HG03097 (cell line): ENCODE results near the gene MYO10.
"Not testable (repeated sequence)": the region's sequence is repeated elsewhere in the genome, so short reads cannot be mapped to it uniquely, and the experiment has no call there.

Source experiments
- ATAC-seq: cut with Tn5 transposase; IDR thresholded peaks from one replicate; pipeline ENCODE4 v1.9.1; 2021; ENCODE audit not compliant: unreplicated experiment, low FRiP score

MYO10 gene

GRCh38 chr5:16936150-16936988 is at the start of gene MYO10:
Gene MYO10 (minus strand): TSS chr5:16936288. CDS start chr5:16935808, 480 bp downstream.
- peak; percentile 56 for ATAC-seq

DNA sequence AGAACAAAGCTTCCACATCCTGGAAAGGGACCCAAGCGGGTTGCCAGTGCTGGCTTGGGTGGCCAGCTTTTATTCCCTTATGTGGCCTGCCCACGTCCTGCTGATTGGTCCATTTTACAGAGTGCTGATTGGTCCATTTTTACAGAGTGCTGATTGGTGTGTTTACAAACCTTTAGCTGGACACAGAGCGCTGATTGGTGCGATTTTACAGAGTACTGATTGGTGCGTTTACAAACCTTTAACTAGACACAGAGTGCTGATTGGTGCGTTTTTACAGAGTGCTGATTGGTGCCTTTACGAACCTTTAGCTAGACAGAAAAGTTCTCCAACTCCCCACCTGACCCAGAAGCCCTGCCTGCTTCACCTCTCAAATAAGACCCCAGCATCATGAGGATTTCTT is 49.2 kb upstream of the MYO10 start:
- ATAC-seq: not testable (repeated sequence)

DNA sequence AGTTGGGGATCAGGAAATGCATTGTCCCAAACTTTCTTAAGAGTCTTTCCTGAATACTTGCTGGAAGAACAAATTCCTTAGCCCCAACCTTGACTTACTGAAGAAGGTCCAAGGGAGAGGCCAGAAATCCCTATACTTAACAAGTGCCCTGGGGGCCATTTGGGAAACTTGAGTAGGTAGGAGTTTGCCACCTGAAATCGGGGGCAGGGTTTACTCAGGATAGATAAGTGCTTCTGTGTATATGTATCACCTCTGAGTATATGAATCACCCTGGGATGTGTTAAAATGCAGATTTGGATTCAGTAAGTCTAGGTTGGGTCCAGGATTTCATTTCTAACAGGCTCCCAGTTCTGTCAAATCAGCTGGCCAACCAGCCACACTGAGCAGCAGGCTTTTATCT is 47.9 kb upstream of the MYO10 start:
- no peak for ATAC-seq

DNA sequence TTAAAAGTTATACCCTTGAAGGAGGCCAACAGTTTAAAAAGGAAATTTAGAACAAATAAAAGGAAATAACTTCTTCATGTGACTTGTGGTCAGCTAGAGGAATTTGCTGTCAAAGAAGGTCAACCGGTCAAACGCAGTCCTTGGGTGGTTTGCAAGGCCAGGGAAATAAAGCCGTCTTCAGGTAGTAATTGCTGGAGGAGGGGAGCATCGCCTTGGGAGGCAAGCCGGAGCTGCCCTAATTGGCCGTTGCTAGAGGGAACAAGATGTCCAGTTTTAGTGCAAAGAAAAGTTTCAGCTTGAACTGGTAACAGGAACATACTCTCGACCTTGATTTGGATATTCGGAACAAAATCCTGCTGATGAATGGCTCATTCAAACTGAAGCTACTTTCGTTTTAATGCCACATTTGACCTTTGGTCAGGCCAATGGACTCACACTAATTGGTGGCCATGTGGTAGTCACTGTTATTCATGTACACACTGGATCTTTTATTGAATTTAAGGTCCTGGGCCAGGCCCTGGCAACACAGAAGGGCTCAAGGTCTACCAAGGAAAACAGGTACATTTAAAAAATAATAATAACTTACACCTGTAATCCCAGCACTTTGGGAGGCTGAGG is 47.0 kb upstream of the MYO10 start:
- no peak for ATAC-seq

- no peak for ATAC-seq
Measured at GRCh38 chr5:16981700-16982099, 45.6 kb upstream of the MYO10 start.

DNA sequence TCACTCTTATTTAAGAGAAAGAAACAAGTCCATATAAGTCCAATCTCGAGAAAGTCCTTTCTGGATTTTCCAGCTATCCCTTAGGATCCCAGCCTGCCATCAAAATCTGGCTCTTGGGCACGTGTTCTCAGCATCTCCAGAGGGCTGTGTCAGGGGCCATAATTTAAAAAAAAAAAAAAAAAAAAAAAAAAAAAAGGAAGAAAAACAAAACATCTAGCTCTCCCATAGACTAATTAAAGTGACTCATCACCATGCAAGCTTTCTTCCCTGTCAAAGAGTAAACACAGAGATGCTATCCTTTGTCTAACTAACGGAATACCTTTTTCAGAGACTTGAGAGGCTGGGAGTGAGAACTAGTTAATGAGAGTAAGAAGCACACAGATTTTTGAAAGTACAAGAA is 44.9 kb upstream of the MYO10 start:
- ATAC-seq: no peak

DNA sequence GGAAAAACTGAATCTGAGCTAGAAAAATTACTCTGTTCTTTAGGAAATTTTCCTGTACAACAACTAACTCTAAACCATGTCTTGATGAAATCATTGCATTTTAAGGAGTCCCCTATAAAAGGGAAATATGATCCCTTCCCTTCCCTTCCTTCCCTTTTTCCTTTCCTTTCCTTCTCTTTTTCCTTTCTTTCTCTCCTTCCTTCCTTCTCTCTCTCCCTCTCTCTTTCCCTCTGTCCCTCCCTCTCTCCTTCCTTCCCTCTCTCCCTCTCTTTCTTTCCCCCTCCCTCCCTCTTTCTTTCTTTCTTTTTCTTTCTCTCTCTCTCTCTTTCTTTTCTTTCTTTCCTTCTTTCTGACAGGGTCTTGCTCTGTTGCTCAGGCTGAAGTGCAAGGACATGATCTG is 42.2 kb upstream of the MYO10 start:
- ATAC-seq: no peak

DNA sequence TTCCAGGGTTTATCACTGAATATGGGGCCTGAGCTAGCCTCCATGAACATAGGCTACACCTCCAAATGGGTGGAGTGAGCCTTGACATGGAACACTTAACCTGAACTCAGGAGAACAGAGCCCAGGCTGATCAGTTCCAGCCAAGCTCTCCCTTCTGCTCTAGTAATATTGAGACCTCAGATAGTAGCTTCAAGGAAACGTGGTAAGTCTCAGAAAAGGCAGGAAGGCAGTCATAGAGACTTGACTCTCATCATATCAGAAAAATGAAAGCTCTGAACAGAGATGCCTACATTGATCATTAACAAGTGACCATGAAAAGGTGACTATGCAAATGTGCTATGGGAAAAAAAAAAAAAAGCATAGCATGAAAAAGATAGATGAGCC is 40.5 kb upstream of the MYO10 start:
- ATAC-seq: peak; percentile 90

GRCh38 chr5:16975950-16976624 is 40.0 kb upstream of the MYO10 start:
- peak; percentile 80 for ATAC-seq

DNA sequence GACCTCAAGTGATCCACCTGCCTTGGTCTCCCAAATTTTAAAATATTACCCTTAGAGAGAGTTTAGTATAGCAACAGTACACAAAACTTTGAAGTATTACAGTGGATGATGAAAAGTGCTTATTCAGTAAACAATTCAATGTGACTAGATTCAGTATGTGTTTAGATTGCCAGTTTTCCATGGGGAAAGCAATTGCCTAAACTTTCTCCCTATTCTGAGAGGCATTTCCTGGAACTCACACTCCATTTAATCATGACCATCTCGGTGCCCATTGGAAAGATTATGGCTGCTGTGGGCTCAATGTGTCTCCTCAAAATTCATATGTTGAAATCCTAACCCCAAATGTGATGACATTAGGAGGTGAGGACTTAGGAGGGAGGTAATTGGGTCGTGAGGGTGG is 38.9 kb upstream of the MYO10 start:
- ATAC-seq: no peak

DNA sequence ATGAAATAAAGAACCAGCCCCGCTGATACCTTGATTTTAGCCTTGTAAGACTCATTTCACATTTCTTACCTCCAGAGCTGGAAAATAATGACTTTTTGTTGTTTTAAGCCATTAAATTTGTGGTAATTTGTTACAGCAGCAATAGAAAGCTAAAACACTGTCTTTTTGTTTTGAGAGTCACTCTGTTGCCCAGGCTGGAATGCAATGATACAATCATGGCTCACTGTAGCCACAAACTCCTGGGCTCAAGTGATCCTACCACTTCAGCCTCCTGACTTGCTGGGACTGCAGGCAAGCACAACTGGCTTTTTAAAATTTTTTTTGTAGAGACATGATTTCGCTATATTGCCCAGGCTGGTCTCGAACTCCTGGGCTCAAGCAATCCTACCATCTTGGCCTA is 34.7 kb upstream of the MYO10 start:
- ATAC-seq: no peak

DNA sequence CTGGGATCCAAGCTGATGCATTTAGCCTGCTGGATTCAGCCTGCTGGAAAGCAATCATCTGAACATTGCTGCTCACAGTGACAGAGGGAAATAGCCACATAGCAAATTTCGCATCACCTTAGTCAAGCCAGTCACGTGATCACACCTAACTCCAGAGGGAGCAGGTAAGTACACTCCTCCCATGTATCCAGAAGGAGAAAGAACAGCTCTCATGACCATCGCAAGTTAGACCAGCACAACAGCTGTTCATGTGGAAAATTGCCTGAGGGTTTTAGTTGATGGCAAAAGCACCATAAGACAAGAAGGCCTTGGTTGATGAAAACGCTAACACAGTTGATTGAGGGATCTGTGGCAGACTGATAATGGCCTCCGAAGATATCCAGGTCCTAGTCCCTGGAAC is 34.2 kb upstream of the MYO10 start:
- no peak for ATAC-seq

- no peak for ATAC-seq
Measured at GRCh38 chr5:16965581-16965980, 29.5 kb upstream of the MYO10 start.

DNA sequence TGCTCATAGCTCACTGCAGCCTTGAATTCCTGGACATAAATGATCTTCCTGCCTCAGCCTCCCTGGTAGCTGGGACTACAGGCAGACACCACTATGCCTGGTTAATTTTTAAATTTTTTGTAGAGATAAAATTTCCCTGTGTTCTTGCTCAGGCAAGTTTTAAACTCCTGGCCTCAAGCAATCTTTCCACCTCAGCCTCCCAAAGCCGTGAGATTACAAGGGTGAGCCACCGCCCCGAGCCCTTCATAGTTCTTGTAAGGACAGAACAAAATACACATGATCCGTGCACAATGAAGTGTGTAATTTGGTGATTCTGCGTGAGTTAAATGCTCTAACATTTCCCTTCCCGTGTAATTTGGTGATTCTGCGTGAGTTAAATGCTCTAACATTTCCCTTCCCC is 27.7 kb upstream of the MYO10 start:
- no peak for ATAC-seq

DNA sequence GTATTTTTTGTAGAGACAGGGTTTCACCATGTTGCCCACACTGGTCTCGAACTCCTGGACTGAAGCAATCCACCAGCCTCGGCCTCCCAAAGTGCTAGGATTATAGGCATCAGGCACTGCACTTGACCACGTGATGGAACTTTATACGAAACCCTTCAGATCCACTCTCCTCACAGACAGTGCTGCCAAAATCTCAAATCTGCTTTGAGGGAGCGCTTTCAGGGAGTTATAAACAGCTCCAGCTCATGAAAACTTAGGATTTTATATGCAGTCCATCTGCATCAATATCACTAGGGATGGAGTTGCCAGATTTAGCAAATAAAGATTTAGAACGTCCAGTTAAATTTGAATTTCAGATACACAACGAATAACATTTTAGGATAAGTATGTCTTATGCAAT is 25.0 kb upstream of the MYO10 start:
- no peak for ATAC-seq

DNA sequence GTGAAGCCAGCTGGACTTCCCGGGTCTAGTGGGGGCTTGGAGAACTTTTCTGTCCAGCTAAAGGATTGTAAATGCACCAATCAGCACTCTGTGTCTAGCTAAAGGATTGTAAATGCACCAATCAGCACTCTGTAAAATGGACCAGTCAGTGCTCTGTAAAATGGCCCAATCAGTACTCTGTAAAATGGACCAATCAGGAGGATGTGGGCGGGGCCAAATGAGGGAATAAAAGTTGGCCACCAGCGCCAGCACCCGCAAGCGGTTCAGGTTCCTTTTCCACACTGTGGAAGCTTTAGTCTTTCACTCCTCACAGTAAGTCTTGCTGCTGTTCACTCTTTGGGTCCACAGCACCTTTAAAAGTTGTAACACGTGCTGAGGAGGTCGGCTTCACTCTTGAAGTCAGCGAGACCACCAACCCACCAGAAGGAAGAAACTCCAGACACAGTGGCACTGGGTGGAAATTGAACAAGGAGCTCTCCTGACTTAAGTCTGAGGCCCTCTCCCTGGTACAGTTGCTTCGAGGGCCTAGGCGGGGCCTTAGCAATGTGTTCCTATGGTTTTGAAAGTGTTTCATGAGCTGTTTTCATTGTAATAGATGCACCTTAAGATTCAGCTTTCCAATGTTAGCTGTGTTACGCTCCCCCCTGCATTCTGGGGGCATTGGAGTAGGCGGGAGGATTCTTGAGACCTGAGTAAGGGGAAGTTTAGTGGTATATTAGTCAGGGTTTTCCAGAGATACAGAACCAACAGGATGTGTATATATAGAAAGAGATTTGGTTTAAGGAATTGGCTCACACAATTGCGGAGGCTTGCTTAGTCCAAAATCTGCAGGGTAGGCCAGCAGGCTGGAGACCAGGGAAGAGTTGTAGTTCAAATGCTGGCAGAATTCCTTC is 21.5 kb upstream of the MYO10 start:
- no peak for ATAC-seq

GRCh38 chr5:16953729-16954128 is 17.6 kb upstream of the MYO10 start:
- no peak for ATAC-seq

- ATAC-seq: no peak
Measured at GRCh38 chr5:16952968-16953671, 17.0 kb upstream of the MYO10 start.

DNA sequence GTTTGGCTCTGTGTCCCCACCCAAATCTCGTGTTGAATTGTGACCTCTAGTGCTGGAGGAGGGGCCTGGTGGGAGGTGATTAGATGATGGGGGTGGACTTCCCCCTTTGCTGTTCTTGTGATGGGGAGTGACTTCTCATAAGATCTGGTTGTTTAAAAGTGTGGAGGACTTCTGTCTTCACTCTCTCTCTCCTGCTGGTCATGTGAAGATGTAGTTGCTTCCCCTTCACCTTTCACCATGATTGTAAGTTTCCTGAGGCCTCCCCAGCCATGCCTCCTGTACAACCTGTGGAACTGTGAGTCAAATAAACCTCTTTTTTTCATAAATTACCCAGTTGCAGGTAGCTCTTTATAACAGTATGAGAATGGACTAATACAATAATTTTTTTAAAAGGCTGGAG is 10.6 kb upstream of the MYO10 start:
- no peak for ATAC-seq
